ENCODE measurements around the gene HOXA3. TPM values are rescaled to one million over a fixed set of nuclear protein-coding genes. Genes with fewer than 3 reads are reported as not detected.

Gene HOXA3
- total RNA-seq, 4 donors from 2014 or later, result 1.8 to 11.0 (median 4.3) TPM

DNA sequence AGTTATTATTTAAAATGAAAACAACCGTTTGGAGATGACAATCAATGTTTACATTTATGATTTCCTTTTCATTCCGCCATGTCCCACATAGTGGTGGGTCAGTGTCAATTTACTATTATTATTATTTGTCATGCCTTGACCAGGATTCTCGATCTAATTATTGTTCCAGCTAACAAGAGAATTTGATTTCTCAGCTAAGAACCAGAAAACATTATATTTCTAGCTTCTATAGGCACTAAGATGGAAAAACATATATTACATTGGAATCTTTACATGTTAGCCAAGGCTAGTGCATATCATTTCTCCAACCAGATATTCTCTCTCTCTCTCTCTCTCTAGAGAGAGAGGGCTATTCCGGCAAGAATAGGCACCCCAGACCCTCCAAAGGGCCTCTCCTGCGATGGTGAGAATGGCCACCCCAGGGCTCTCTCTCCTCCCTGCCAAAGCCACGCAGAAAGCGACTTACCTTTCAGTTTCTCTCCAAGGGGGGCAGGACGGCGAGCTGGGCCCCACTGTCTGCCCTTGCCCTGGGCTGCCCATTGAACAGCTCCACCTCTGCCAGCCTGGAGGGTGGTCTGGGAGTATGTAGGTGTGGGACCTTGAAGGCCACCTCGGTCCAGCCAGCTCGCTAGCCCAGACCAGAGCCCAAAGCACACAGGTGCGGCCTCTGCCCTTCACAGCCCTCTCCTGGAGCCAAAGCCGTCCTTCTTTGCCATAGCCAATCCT, 2.4 kb downstream of the HOXA3 start:
- no peak for ATAC-seq (ENCODE audit: low FRiP score)
- DNase-seq (ENCODE audit: low spot score), result peak; percentile 20
- TF ChIP-seq, protein P1, sequence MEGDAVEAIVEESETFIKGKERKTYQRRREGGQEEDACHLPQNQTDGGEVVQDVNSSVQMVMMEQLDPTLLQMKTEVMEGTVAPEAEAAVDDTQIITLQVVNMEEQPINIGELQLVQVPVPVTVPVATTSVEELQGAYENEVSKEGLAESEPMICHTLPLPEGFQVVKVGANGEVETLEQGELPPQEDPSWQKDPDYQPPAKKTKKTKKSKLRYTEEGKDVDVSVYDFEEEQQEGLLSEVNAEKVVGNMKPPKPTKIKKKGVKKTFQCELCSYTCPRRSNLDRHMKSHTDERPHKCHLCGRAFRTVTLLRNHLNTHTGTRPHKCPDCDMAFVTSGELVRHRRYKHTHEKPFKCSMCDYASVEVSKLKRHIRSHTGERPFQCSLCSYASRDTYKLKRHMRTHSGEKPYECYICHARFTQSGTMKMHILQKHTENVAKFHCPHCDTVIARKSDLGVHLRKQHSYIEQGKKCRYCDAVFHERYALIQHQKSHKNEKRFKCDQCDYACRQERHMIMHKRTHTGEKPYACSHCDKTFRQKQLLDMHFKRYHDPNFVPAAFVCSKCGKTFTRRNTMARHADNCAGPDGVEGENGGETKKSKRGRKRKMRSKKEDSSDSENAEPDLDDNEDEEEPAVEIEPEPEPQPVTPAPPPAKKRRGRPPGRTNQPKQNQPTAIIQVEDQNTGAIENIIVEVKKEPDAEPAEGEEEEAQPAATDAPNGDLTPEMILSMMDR (IDR thresholded peaks at IDR 0.05), result no peak

DNA sequence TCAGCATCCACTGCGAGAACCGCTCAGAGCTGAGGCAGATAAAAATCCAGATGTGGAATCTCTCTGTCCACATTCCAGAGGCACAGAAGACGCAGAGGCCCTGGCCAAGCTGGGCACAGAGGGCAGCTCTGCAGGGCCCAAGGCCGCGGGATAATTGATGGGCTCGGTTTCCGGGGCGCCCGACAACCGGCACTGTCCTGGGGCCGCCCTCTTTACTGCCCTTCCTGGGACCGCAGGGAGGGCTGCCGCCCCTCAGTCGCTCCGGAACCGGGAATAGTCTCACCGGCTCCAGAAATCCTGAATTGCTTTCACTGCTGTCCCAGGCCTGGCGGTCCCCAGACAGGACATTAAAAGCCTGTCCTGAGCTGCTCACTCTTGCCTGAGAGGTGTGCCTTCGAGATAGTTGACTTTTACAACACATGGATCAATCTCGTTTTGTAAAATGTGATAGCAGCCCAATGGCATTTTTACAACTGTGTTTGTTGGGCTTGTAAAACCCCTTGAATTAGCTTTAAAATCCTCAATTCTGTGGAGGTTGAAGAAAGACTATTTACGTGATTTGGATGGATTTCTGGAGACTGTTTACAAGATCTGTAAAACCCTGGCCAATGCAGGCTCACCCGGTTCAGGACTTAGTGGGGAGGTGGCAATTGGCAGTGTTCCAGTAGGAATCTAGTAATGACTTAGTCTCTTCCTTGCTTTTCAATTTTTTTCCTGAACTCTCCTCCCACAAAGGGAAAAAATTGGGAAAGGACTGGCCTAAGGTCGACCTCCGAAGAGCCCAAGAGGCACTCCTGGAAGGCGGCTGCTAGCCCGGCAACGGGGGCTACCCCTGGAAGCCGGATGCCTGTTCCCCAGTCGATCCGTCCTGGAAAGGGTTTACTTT, 3.4 kb downstream of the HOXA3 start:
- DNase-seq (ENCODE audit: low spot score) (peak; percentile 18), ATAC-seq (ENCODE audit: low FRiP score) (no peak)

DNA sequence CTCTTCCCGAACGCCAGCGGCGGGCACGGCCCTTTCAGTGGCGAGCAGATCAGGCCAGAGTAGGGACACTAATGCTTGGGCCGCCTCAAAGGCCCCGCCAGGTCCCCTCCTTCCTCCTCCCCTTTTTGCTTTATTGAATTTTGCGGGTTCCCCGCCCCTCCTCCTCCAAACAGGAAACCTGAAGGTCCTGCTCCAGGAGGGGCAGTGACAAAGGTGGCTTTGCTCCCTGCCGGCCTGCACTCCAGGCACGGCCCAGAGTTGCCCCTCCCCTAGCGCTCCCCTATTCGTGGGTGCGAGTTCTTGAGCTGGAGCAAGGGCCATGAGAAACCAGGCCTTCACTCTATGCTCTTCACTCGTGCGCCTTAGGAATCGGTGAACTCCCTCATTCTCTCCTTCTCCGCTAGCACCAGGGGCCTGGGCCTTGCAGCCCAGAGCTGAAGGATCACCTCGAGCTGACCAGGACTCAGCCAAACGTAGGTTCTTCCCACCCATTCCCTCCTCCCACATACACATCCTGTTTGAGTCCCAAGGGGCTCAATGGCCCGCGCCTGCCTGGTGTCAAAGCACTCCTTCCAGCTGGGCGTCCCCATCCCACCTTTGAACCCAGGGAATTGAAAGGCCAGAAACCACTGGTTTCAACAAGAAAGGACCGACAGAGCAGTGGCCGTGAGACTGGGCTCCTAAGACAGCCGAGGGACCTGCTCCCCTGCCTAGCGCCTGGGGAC, 4.2 kb downstream of the HOXA3 start:
- TF ChIP-seq, protein P1 (IDR thresholded peaks at IDR 0.05), result no peak
- ATAC-seq (ENCODE audit: low FRiP score) (no peak), DNase-seq (ENCODE audit: low spot score) (peak; percentile 22)

More for the DNA sequence above, 3.4 kb downstream of the HOXA3 start:
- TF ChIP-seq, protein P1 (IDR thresholded peaks at IDR 0.05), result no peak

DNA sequence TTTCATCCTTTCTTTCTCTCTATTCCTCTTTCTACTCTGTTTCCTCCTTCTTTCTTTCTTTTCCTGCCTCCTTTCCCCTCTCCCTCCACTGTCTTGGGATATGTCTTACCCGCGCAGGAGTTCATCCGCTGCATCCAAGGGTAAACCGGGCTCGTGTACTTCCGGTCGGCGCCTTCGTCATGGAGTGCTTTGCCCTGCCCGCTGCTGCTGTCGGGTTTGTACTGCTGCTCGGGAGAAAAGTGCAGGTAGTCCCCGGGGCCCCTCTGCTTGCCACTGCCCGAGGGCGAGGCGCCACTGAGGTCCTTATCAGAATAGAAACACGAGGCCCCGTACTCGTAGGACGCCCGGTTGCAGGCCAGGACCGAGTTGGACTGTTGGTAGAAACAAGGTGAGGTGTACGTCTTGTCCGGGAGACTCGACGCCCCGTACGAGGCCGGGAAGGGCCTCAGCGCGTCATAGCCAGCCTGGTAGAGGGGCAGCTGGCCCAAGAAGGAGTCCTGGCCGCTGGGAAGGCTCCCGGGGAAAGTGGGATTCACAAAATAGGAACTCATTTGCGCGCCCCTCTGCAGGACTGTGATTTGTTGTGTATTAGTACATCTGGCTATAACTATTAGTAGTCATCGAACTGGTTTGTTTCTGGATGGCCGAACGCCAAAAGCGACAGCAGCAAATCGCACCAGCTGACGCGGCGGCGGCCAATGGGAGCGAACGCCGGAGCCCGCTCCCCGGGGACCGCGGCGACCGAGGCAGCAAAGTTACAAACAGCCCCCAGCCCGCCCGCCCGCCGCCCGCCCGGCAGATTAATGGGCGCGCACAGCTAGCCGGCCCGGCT, 5.0 kb downstream of the HOXA3 start, which contains the start of gene HOXA6:
TSS of gene HOXA6 (minus strand) at position 576 of the 832 bp plus-strand sequence. CDS start at position 551, 25 bp downstream.
- ATAC-seq (ENCODE audit: low FRiP score) (no peak), DNase-seq (ENCODE audit: low spot score) (peak; percentile 63)
- TF ChIP-seq, protein P1 (IDR thresholded peaks at IDR 0.05), result no peak

- ATAC-seq (ENCODE audit: low FRiP score) (no peak), DNase-seq (ENCODE audit: low spot score) (peak; percentile 21)
- TF ChIP-seq, protein P1 (IDR thresholded peaks at IDR 0.05), result no peak
Measured at GRCh38 chr7:27146491-27147198, 5.7 kb downstream of the HOXA3 start.

Data from omental fat pad (tissue), 4 donors.